ENCODE data around the gene MORC4.

MORC4 gene

DNA sequence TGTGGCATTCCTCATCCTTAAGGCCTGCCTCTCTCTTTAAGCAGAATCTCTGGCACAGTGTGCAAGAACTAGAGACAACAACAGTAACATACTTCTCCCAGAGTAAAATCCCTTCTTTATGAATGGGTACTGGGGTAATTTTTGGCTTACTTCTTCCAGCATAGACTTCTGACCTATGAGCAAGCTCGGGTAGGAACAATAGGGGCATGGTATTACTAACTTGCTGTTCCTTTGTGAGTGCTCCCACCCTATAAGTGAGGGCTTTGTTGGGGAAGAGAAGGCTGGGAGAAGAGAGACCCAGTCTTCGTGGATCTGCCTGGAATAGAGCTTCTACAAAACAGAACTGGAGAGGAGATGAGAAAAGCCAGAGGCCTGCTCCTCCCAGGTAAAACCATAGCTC, 49.6 kb downstream of the MORC4 start:
- Histone ChIP-seq H3K79me2 (ENCODE audit: insufficient read depth, low read depth) (no peaks in the 10 kb centered on the region), H3K9ac (no peak overlapping the region), H4K20me1 (ENCODE audit: insufficient read depth) (no peaks in the 10 kb centered on the region), H3K4me2 (no peak overlapping the region), H3K36me3 (ENCODE audit: insufficient read depth) (no peaks in the 10 kb centered on the region), H3K27me3 (ENCODE audit: insufficient read depth, low read depth) (no peaks in the 10 kb centered on the region), H3K27ac (no peak overlapping the region), H3K4me1 (ENCODE audit: low read depth, poor library complexity, severe bottlenecking) (no peaks in the 10 kb centered on the region), H3K4me3 (IDR thresholded peaks at IDR 0.05; ENCODE audit: insufficient read depth, low read depth, low read length) (no peak overlapping the region), H2AFZ (ENCODE audit: low read depth) (no peak overlapping the region)
- TF ChIP-seq, protein P1, sequence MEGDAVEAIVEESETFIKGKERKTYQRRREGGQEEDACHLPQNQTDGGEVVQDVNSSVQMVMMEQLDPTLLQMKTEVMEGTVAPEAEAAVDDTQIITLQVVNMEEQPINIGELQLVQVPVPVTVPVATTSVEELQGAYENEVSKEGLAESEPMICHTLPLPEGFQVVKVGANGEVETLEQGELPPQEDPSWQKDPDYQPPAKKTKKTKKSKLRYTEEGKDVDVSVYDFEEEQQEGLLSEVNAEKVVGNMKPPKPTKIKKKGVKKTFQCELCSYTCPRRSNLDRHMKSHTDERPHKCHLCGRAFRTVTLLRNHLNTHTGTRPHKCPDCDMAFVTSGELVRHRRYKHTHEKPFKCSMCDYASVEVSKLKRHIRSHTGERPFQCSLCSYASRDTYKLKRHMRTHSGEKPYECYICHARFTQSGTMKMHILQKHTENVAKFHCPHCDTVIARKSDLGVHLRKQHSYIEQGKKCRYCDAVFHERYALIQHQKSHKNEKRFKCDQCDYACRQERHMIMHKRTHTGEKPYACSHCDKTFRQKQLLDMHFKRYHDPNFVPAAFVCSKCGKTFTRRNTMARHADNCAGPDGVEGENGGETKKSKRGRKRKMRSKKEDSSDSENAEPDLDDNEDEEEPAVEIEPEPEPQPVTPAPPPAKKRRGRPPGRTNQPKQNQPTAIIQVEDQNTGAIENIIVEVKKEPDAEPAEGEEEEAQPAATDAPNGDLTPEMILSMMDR (conservative IDR thresholded peaks at IDR 0.05; ENCODE audit: low read depth, low read length) = no peak

DNA sequence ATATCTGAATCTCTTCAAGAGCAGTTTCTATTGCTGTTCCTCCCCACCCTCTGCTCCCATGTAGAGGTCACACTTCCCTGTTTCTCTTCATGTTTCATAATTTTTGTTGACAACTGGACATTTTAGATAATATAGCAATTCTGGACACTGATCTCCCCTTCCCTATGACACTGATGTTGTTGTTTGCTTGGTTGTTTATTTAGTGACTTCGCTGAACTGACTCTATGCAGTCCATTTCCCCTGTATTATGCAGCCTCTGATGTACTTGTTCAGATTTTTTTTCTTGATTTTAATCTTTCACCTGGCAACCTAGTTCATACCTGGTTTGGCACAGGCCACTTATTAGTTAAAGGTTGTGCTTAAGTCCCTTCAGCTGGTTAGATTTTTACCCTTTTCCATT, 50.6 kb downstream of the MORC4 start:
- no peak overlapping the region for H3K27ac ChIP-seq
- H3K4me1 ChIP-seq (ENCODE audit: low read depth, poor library complexity, severe bottlenecking) = no peaks in the 10 kb centered on the region
- no peak overlapping the region for H2AFZ ChIP-seq (ENCODE audit: low read depth)
- H3K36me3 ChIP-seq (ENCODE audit: insufficient read depth) = no peaks in the 10 kb centered on the region
- TF ChIP-seq, protein P1 (conservative IDR thresholded peaks at IDR 0.05; ENCODE audit: low read depth, low read length) = no peak
- no peaks in the 10 kb centered on the region for H3K79me2 ChIP-seq (ENCODE audit: insufficient read depth, low read depth)
- no peak overlapping the region for H3K4me2 ChIP-seq
- no peaks in the 10 kb centered on the region for H3K27me3 ChIP-seq (ENCODE audit: insufficient read depth, low read depth)
- H3K9ac ChIP-seq = no peak overlapping the region
- no peaks in the 10 kb centered on the region for H4K20me1 ChIP-seq (ENCODE audit: insufficient read depth)
- no peak overlapping the region for H3K4me3 ChIP-seq (IDR thresholded peaks at IDR 0.05; ENCODE audit: insufficient read depth, low read depth, low read length)

DNA sequence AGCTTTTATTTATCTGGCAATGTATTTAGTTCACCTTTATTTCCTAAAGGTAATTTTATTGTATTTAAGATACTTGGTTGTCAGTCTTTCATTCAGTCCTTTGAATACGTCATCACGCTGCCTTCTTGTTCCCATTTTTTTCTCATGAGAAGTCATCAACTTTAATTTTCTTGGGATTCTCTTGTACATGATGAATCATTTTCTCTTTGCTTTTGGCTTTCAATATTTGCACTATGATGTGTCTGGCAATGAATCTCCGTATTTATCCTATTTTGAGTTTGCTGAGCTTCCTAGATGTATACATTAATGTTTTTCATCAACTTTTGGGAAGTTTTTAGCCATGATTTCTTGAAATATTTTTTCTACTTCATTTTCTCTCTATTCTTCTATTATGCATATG, 51.4 kb downstream of the MORC4 start:
- Histone ChIP-seq H3K4me3 (IDR thresholded peaks at IDR 0.05; ENCODE audit: insufficient read depth, low read depth, low read length) (no peak overlapping the region), H3K4me2 (no peak overlapping the region), H3K4me1 (ENCODE audit: low read depth, poor library complexity, severe bottlenecking) (no peaks in the 10 kb centered on the region), H3K36me3 (ENCODE audit: insufficient read depth) (no peaks in the 10 kb centered on the region), H2AFZ (ENCODE audit: low read depth) (no peak overlapping the region), H3K27me3 (ENCODE audit: insufficient read depth, low read depth) (no peaks in the 10 kb centered on the region), H3K9ac (no peak overlapping the region), H3K27ac (no peak overlapping the region), H4K20me1 (ENCODE audit: insufficient read depth) (no peaks in the 10 kb centered on the region), H3K79me2 (ENCODE audit: insufficient read depth, low read depth) (no peaks in the 10 kb centered on the region)
- TF ChIP-seq, protein P1 (conservative IDR thresholded peaks at IDR 0.05; ENCODE audit: low read depth, low read length) = no peak

DNA sequence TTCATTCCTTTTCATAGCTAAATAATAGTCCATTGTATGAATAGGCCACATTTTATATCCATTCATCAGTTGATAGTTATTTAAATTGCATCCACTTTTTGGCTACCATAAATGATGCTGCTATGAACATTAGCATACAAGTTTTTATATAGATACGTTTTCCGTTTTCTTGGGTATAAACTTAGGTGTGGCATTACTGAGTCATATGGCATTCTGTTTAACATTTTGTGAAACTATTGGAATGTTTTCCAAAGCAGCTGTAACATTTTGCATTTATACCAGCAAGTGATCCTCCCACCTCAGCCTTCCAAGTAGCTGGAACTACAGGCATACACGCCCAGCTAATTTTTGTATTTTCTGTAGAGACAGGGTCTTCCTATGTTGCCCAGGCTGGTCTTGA, 53.5 kb downstream of the MORC4 start:
- no peak overlapping the region for H3K4me3 ChIP-seq (IDR thresholded peaks at IDR 0.05; ENCODE audit: insufficient read depth, low read depth, low read length)
- H3K4me2 ChIP-seq = no peak overlapping the region
- H3K4me1 ChIP-seq (ENCODE audit: low read depth, poor library complexity, severe bottlenecking) = no peaks in the 10 kb centered on the region
- TF ChIP-seq, protein P1 (conservative IDR thresholded peaks at IDR 0.05; ENCODE audit: low read depth, low read length) = no peak
- no peak overlapping the region for H2AFZ ChIP-seq (ENCODE audit: low read depth)
- H3K36me3 ChIP-seq (ENCODE audit: insufficient read depth) = no peaks in the 10 kb centered on the region
- H3K9ac ChIP-seq = no peak overlapping the region
- H3K27ac ChIP-seq = no peak overlapping the region
- H4K20me1 ChIP-seq (ENCODE audit: insufficient read depth) = no peaks in the 10 kb centered on the region
- H3K79me2 ChIP-seq (ENCODE audit: insufficient read depth, low read depth) = no peaks in the 10 kb centered on the region
- H3K27me3 ChIP-seq (ENCODE audit: insufficient read depth, low read depth) = no peaks in the 10 kb centered on the region

DNA sequence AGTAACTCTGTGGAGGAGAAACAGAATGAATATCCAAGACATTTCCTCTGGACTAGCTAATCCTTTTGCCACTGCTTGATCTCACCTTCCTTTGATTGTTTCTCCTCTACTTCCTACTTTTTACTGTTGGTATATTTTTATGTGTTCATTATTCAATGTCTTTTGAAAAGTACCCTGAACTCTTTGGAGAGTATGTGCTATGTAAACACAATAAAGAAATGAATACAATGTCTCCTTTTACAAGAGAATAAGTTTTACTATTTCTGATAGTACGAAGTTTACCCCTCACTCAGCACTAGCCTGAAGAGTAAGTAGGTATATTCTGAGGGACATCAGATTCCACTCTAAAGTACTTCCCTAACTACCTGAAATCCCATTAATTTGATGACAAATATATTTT, 59.9 kb downstream of the MORC4 start:
- Histone ChIP-seq H3K27me3 (ENCODE audit: insufficient read depth, low read depth) (no peaks in the 10 kb centered on the region), H3K4me3 (IDR thresholded peaks at IDR 0.05; ENCODE audit: insufficient read depth, low read depth, low read length) (no peak overlapping the region)
- TF ChIP-seq, protein P1 (conservative IDR thresholded peaks at IDR 0.05; ENCODE audit: low read depth, low read length) = no peak

More for the DNA sequence above, 59.9 kb downstream of the MORC4 start:
- Histone ChIP-seq H3K36me3 (ENCODE audit: insufficient read depth) (no peaks in the 10 kb centered on the region), H4K20me1 (ENCODE audit: insufficient read depth) (no peaks in the 10 kb centered on the region), H3K4me1 (ENCODE audit: low read depth, poor library complexity, severe bottlenecking) (no peaks in the 10 kb centered on the region), H3K4me2 (no peak overlapping the region), H3K27ac (no peak overlapping the region), H3K79me2 (ENCODE audit: insufficient read depth, low read depth) (no peaks in the 10 kb centered on the region), H3K9ac (no peak overlapping the region), H2AFZ (ENCODE audit: low read depth) (no peak overlapping the region)
